Measurements from ENCODE around the gene ZNF91. TPM values are rescaled to one million over a fixed set of nuclear protein-coding genes. Genes with fewer than 3 reads are reported as not detected.

ZNF91 gene
- 10 to 100 TPM; 19.3 to 25.9 TPM for total RNA-seq
- polyA plus RNA-seq, result 1 to 10 TPM; 2.9 to 9.1 TPM

GRCh38 chr19:23395041-23395721 lies at the start of gene ZNF91:
TSS of gene ZNF91 (minus strand) at chr19:23395471. CDS start at chr19:23395354, 117 bp downstream.
- WGBS, result under 1% methylated on average over 32 of the region's 32 CpGs
- peak within 1 kb of the TSS; percentile 67 to 92 (median 90) for H3K4me3 ChIP-seq (ENCODE audit: low read depth in 1 of 3, low read length in 3 of 3)
- H3K4me1 ChIP-seq (ENCODE audit: control insufficient read depth in 4 of 4, insufficient read depth in 4 of 4, low read length in 3 of 4), result peaks cover 2 to 7% (median 7%) of the 10 kb centered on the region in 4 donors
- no peaks in the 10 kb centered on the region for H3K27me3 ChIP-seq (ENCODE audit: control insufficient read depth in 4 of 4, insufficient read depth in 4 of 4, low read length in 3 of 4)
- peaks cover 0 to 3% (median under 1%) of the 10 kb centered on the region in 4 donors for H3K9me3 ChIP-seq (ENCODE audit: control insufficient read depth in 4 of 4, low read length in 3 of 4)
- peak within 1 kb of the TSS; percentile 87 to 92 for H3K27ac ChIP-seq (ENCODE audit: low read depth in 1 of 2, low read length in 2 of 2)
- no peaks in the 10 kb centered on the region for H3K36me3 ChIP-seq (ENCODE audit: control insufficient read depth in 4 of 4, insufficient read depth in 3 of 4, low read depth in 1 of 4, low read length in 3 of 4)
- DNase-seq (ENCODE audit: low spot score), result peak; percentile 86
- peak; percentile 53 for TF ChIP-seq NR2F2 (IDR thresholded peaks at IDR 0.05)
- peak; percentile 59 for TF ChIP-seq MAX (IDR thresholded peaks at IDR 0.05)
- TF ChIP-seq, protein P1, sequence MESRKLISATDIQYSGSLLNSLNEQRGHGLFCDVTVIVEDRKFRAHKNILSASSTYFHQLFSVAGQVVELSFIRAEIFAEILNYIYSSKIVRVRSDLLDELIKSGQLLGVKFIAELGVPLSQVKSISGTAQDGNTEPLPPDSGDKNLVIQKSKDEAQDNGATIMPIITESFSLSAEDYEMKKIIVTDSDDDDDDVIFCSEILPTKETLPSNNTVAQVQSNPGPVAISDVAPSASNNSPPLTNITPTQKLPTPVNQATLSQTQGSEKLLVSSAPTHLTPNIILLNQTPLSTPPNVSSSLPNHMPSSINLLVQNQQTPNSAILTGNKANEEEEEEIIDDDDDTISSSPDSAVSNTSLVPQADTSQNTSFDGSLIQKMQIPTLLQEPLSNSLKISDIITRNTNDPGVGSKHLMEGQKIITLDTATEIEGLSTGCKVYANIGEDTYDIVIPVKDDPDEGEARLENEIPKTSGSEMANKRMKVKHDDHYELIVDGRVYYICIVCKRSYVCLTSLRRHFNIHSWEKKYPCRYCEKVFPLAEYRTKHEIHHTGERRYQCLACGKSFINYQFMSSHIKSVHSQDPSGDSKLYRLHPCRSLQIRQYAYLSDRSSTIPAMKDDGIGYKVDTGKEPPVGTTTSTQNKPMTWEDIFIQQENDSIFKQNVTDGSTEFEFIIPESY (IDR thresholded peaks at IDR 0.05), result peak; percentile 81
- TF ChIP-seq, protein P2, sequence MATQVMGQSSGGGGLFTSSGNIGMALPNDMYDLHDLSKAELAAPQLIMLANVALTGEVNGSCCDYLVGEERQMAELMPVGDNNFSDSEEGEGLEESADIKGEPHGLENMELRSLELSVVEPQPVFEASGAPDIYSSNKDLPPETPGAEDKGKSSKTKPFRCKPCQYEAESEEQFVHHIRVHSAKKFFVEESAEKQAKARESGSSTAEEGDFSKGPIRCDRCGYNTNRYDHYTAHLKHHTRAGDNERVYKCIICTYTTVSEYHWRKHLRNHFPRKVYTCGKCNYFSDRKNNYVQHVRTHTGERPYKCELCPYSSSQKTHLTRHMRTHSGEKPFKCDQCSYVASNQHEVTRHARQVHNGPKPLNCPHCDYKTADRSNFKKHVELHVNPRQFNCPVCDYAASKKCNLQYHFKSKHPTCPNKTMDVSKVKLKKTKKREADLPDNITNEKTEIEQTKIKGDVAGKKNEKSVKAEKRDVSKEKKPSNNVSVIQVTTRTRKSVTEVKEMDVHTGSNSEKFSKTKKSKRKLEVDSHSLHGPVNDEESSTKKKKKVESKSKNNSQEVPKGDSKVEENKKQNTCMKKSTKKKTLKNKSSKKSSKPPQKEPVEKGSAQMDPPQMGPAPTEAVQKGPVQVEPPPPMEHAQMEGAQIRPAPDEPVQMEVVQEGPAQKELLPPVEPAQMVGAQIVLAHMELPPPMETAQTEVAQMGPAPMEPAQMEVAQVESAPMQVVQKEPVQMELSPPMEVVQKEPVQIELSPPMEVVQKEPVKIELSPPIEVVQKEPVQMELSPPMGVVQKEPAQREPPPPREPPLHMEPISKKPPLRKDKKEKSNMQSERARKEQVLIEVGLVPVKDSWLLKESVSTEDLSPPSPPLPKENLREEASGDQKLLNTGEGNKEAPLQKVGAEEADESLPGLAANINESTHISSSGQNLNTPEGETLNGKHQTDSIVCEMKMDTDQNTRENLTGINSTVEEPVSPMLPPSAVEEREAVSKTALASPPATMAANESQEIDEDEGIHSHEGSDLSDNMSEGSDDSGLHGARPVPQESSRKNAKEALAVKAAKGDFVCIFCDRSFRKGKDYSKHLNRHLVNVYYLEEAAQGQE (IDR thresholded peaks at IDR 0.05), result peak; percentile 95
- TF ChIP-seq GABPA (IDR thresholded peaks at IDR 0.05 in 1 of 2, conservative IDR thresholded peaks at IDR 0.05 in 1 of 2), result peak; percentile 52 to 89
- peak in 1 of 2 donors; percentile 28 for TF ChIP-seq RAD21 (IDR thresholded peaks at IDR 0.05)
- TF ChIP-seq JUND (IDR thresholded peaks at IDR 0.05), result peak; percentile 31 to 40
- no peak for TF ChIP-seq FOXA1 (IDR thresholded peaks at IDR 0.05)
- TF ChIP-seq, protein P3, sequence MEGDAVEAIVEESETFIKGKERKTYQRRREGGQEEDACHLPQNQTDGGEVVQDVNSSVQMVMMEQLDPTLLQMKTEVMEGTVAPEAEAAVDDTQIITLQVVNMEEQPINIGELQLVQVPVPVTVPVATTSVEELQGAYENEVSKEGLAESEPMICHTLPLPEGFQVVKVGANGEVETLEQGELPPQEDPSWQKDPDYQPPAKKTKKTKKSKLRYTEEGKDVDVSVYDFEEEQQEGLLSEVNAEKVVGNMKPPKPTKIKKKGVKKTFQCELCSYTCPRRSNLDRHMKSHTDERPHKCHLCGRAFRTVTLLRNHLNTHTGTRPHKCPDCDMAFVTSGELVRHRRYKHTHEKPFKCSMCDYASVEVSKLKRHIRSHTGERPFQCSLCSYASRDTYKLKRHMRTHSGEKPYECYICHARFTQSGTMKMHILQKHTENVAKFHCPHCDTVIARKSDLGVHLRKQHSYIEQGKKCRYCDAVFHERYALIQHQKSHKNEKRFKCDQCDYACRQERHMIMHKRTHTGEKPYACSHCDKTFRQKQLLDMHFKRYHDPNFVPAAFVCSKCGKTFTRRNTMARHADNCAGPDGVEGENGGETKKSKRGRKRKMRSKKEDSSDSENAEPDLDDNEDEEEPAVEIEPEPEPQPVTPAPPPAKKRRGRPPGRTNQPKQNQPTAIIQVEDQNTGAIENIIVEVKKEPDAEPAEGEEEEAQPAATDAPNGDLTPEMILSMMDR (IDR thresholded peaks at IDR 0.05; ENCODE audit: low read depth, low read length, missing input control), result no peak
- TF ChIP-seq TAF1 (conservative IDR thresholded peaks at IDR 0.05), result peak; percentile 97
- peak; percentile 90 for TF ChIP-seq YY1 (IDR thresholded peaks at IDR 0.05)
- peak in 1 of 2 donors; percentile 24 for TF ChIP-seq HNF4A (conservative IDR thresholded peaks at IDR 0.05)
- TF ChIP-seq RXRA (IDR thresholded peaks at IDR 0.05), result peak; percentile 16 to 34
- no peak for TF ChIP-seq ATF3 (IDR thresholded peaks at IDR 0.05)
- TF ChIP-seq HNF4G (IDR thresholded peaks at IDR 0.05), result no peak
- no peak for TF ChIP-seq FOXA2 (IDR thresholded peaks at IDR 0.05)
- peak in 1 of 2 donors; percentile 34 for TF ChIP-seq EGR1 (IDR thresholded peaks at IDR 0.05; ENCODE audit: low read depth in 2 of 2)
- TF ChIP-seq SP1 (IDR thresholded peaks at IDR 0.05), result peak; percentile 71
- H3K9ac ChIP-seq (ENCODE audit: low read depth in 1 of 2, low read length in 2 of 2), result peak within 1 kb of the TSS; percentile 82 to 89
